Activated CD8-positive, alpha-beta T cell treated with anti-CD3 and anti-CD28 coated beads, Interleukin-2, amount 10 ng/mL, durations not matched to agents 7 days and 5 days (primary cell): Measurements from ENCODE around the gene CHCHD3. TPM values are rescaled to one million over a fixed set of nuclear protein-coding genes. Genes with fewer than 3 reads are reported as not detected.
"Not testable (repeated sequence)": the region's sequence is repeated elsewhere in the genome, so short reads cannot be mapped to it uniquely, and the experiment has no call there.

Experiments used
- ATAC-seq: fragments of 150-1000 bp; cut with Tn5 transposase; one replicate; pipeline ENCODE4 v1.10.0; 2021; ENCODE audit warnings: moderate library complexity
- CTCF ChIA-PET: fragments of 350-600 bp; sonication (Branson Sonifier 250); formaldehyde crosslinking; loops from one replicate; lab custom pipeline; 2021; ENCODE audit warnings: antibody characterized with exemption; lab: Charles Lee
- POLR2A ChIA-PET: fragments of 350-600 bp; sonication (Branson Sonifier 250); formaldehyde crosslinking; loops from one replicate; lab custom pipeline; 2021; ENCODE audit warnings: antibody characterized with exemption; lab: Charles Lee
- DNase-seq: peaks from one replicate; pipeline ENCODE4 v3.0.0-alpha.2; 2020
- H3K27ac Mint-ChIP-seq: one replicate; pipeline ENCODE4 v1.8.0; 2021; ENCODE audit warnings: mild to moderate bottlenecking, mixed read lengths
- H3K27me3 Mint-ChIP-seq: one replicate; pipeline ENCODE4 v1.8.0; 2021; ENCODE audit warnings: low read depth, mixed read lengths
- H3K36me3 Mint-ChIP-seq: one replicate; pipeline ENCODE4 v1.8.0; 2021; ENCODE audit warnings: low read depth, mixed read lengths
- H3K4me1 Mint-ChIP-seq: one replicate; pipeline ENCODE4 v1.8.0; 2021; ENCODE audit warnings: low read depth, mixed read lengths
- H3K4me3 Mint-ChIP-seq: one replicate; pipeline ENCODE4 v1.8.0; 2021; ENCODE audit warnings: mild to moderate bottlenecking, mixed read lengths
- H3K9me3 Mint-ChIP-seq: one replicate; pipeline ENCODE4 v1.8.0; 2022; ENCODE audit warnings: mixed read lengths; ENCODE audit not compliant: insufficient read depth
- total RNA-seq, 2 experiments: library from RNA; stranded (reverse); gene quantifications; one replicate each; pipeline ENCODE4 v1.2.3, GENCODE V29; 2021

CHCHD3 gene
- total RNA-seq, 2 experiments from 2014 or later, result 60.1 to 62.5 TPM

DNA sequence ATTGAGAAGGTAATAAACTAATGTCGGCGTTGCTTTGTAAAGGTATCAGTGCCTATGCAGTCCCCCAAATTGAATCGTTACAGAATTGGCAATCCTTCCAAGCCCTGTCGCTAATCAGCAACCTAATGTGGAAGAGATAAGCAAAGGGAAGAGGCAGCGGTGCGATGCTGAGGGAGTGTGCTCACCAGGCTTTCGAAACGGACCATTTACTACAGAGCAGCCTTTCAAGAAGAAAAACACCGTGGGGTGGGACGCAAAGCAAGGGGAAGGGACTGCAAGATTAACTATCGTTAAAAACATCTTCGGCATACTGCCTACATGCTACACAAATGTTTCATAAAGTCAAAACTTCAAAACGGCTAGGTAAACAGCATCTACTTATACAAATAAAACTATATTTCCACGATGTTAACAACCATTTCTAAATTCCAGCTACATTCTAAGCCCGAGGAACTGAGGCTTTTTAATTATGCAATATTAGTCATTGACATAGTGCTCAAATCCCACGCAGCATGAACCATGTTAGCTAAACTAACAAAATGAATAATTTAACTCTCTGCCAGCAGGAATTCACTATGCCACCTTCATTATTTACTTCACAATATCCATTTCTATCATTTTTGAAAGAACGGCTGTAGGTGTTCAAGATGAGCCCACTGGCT is 85.2 kb downstream of the CHCHD3 start:
- Mint-ChIP-seq H3K27ac (no peak overlapping the region), H3K4me3 (no peak overlapping the region), H3K4me1 (no peaks in the 10 kb centered on the region), H3K36me3 (peaks cover 2% of the 10 kb centered on the region), H3K9me3 (no peaks in the 10 kb centered on the region), H3K27me3 (no peaks in the 10 kb centered on the region)
- POLR2A ChIA-PET, result no interaction called here
- no peak for DNase-seq
- no peak for ATAC-seq
- CTCF ChIA-PET, result no interaction called here

DNA sequence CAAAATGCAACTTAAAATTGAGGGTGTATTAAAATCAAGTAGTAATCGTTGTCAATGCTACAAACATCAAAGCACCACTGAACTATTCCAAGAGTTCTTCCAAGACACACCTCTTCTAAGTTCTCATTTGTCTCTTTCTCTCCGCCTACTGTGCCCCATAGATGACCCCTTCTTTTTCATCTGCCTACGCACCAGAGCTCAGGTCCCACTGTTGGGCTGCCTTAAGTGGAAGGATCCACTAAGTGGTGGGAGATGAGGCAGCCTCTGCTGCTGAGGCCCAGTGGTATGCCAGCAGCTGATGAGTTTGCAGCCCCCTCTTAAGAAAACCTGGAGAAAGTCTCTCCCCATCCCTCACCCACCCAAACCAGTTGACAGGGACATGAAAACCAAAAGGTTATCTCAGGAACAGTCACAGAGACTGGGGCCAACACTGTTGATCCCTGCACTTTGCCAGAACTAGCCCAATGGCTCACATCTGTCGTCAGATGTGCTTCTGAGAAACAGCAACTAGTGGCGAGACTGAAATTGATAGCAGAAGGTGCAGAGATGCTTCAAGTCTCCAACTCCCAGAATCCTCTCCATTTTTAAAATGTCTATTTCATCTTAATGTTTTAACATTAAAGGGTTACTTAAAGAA is 88.4 kb downstream of the CHCHD3 start:
- DNase-seq (no peak), ATAC-seq (no peak)
- Mint-ChIP-seq H3K27ac (no peak overlapping the region), H3K4me3 (no peak overlapping the region), H3K36me3 (peaks cover 3% of the 10 kb centered on the region), H3K27me3 (no peaks in the 10 kb centered on the region), H3K4me1 (no peaks in the 10 kb centered on the region), H3K9me3 (no peaks in the 10 kb centered on the region)
- CTCF ChIA-PET, result no interaction called here
- POLR2A ChIA-PET, result no interaction called here

- peaks cover 7% of the 10 kb centered on the region for H3K9me3 Mint-ChIP-seq
- H3K27ac Mint-ChIP-seq, result no peak overlapping the region
- ChIA-PET POLR2A (no interaction called here), CTCF (interaction anchor here (0.8 kb wide), 1 partner anchor 9 kb away, joined by 4 read pairs; no protein-coding TSS in a partner anchor)
- ATAC-seq, result no peak
- H3K4me3 Mint-ChIP-seq, result no peak overlapping the region
- no peak for DNase-seq
- peaks cover 8% of the 10 kb centered on the region for H3K36me3 Mint-ChIP-seq
- no peaks in the 10 kb centered on the region for H3K4me1 Mint-ChIP-seq
- no peaks in the 10 kb centered on the region for H3K27me3 Mint-ChIP-seq
These were observed 90.0 kb downstream of the CHCHD3 start for GRCh38 chr7:132991615-132992587.

DNA sequence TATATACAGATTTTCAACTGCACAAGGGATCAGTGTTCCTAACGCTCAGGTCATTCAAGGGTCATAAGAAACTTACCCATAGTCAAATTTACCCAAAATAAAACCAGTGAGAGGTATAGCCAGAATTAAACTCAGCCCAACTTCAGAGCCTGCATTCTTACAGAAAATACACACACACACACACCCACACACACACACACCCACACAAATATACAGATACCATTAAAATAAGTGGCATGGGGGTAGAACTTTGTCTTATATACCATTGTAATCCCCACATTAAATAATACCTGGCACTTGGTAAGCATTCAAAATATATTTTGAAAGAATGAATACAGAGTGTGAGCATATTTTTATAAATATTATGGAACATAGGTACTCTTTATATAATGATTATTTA is 93.8 kb downstream of the CHCHD3 start:
- H3K9me3 Mint-ChIP-seq, result peaks cover 8% of the 10 kb centered on the region
- no peak overlapping the region for H3K4me3 Mint-ChIP-seq
- POLR2A ChIA-PET, result no interaction called here
- no peak overlapping the region for H3K27ac Mint-ChIP-seq
- peaks cover 10% of the 10 kb centered on the region for H3K36me3 Mint-ChIP-seq
- no peaks in the 10 kb centered on the region for H3K4me1 Mint-ChIP-seq
- ATAC-seq (no peak), DNase-seq (no peak)
- H3K27me3 Mint-ChIP-seq, result no peaks in the 10 kb centered on the region
- CTCF ChIA-PET, result no interaction called here

DNA sequence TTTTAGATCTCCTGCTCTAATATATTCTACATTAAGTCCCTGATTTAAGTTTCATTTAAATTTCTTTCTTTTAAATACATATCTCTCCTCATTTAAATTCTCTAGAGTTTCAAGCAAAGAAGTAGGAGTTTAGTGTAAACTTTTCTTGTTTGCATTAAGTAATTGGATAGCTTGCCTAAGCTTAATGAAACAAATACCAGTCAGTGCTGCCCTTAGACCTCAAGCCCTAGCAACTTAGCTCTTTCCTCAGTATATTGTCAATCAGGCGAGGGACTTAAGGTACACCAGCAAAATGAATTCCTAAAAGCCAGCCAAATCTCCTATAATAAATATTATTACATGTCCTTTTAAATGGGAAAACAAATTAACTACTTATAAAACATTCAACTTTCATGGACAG is 101.5 kb downstream of the CHCHD3 start:
- Mint-ChIP-seq H3K4me3 (no peak overlapping the region), H3K4me1 (peaks cover 5% of the 10 kb centered on the region), H3K27me3 (no peaks in the 10 kb centered on the region), H3K9me3 (no peaks in the 10 kb centered on the region), H3K27ac (no peak overlapping the region), H3K36me3 (peaks cover 4% of the 10 kb centered on the region)
- POLR2A ChIA-PET, result interaction anchor here (0.6 kb wide), 1 partner anchor 1737 kb away, joined by 4 read pairs; no protein-coding TSS in a partner anchor
- ATAC-seq, result no peak
- DNase-seq, result no peak
- CTCF ChIA-PET, result no interaction called here

DNA sequence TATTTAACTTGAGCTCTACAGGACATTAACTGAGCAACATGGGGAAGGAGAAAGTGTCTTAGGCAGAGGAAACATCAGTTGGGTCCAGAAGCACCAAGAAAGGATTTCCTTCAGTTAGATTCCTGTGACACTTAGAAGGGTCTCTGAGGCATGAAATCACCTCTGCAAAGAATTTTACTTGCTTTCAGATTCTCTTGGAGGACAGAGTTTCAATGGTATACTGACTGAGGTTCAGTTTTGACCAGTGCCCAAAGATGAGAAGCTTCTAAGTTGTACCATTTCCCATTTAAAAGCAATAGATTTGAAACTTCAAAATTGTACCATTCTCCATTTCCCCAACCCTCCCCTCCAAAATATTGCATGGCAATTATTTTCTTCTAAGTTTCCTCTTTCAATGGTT is 102.4 kb downstream of the CHCHD3 start:
- ChIA-PET POLR2A (no interaction called here), CTCF (no interaction called here)
- H3K9me3 Mint-ChIP-seq, result no peaks in the 10 kb centered on the region
- no peaks in the 10 kb centered on the region for H3K27me3 Mint-ChIP-seq
- H3K36me3 Mint-ChIP-seq, result peaks cover 7% of the 10 kb centered on the region
- ATAC-seq (no peak), DNase-seq (no peak)
- no peak overlapping the region for H3K27ac Mint-ChIP-seq
- no peak overlapping the region for H3K4me3 Mint-ChIP-seq
- peaks cover 5% of the 10 kb centered on the region for H3K4me1 Mint-ChIP-seq

DNA sequence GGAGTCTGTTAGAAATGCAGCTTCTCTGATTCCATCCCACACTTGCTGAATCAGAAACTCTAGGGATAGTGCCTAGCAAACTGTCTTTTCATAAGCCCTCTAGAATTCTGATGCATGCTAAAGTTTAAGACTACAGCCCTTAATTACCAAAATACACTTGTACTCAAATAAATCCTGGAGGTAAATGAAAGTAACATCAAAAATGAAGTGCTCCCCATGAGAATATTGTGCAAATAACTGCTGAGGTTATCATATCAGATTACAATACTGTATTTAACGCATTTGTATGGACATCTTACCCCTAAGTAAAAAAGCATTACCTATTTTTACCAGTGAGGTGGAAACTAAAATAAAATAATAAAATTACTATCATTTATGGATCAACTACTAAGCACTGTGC is 104.7 kb downstream of the CHCHD3 start:
- Mint-ChIP-seq H3K4me3 (no peak overlapping the region), H3K27ac (no peak overlapping the region), H3K27me3 (no peaks in the 10 kb centered on the region), H3K9me3 (no peaks in the 10 kb centered on the region), H3K4me1 (peaks cover 5% of the 10 kb centered on the region), H3K36me3 (peaks cover 19% of the 10 kb centered on the region)
- POLR2A ChIA-PET, result no interaction called here
- CTCF ChIA-PET, result no interaction called here
- ATAC-seq, result no peak
- no peak for DNase-seq

DNA sequence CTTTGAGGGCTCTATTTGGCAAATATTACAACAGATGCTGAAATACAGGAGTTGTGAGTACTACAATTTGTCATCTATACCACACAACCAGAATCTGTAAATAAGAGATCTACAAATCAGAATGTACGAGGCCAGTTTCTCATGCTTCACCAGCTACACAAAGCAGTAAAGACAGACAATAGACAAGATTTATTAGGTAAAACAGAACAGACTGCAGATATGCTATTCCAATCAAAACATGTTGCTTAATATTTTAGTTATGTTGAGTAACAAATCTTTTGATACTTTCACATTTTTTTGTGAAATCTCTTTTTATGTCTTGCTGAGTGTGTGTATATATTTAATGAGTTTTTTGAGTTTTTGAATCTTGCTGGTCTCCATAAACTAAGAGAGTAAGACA is 109.1 kb downstream of the CHCHD3 start:
- ATAC-seq (no peak), DNase-seq (no peak)
- peaks cover 5% of the 10 kb centered on the region for H3K4me1 Mint-ChIP-seq
- peaks cover 19% of the 10 kb centered on the region for H3K36me3 Mint-ChIP-seq
- POLR2A ChIA-PET, result no interaction called here
- no peak overlapping the region for H3K27ac Mint-ChIP-seq
- H3K4me3 Mint-ChIP-seq, result no peak overlapping the region
- no peaks in the 10 kb centered on the region for H3K27me3 Mint-ChIP-seq
- CTCF ChIA-PET, result no interaction called here
- H3K9me3 Mint-ChIP-seq, result no peaks in the 10 kb centered on the region

- ATAC-seq (no peak), DNase-seq (no peak)
- H3K27me3 Mint-ChIP-seq, result no peaks in the 10 kb centered on the region
- H3K9me3 Mint-ChIP-seq, result no peaks in the 10 kb centered on the region
- CTCF ChIA-PET, result no interaction called here
- no peak overlapping the region for H3K27ac Mint-ChIP-seq
- POLR2A ChIA-PET, result no interaction called here
- H3K4me3 Mint-ChIP-seq, result no peak overlapping the region
- peaks cover 19% of the 10 kb centered on the region for H3K36me3 Mint-ChIP-seq
- no peaks in the 10 kb centered on the region for H3K4me1 Mint-ChIP-seq
These were observed 111.6 kb downstream of the CHCHD3 start for GRCh38 chr7:132970257-132970656.

DNA sequence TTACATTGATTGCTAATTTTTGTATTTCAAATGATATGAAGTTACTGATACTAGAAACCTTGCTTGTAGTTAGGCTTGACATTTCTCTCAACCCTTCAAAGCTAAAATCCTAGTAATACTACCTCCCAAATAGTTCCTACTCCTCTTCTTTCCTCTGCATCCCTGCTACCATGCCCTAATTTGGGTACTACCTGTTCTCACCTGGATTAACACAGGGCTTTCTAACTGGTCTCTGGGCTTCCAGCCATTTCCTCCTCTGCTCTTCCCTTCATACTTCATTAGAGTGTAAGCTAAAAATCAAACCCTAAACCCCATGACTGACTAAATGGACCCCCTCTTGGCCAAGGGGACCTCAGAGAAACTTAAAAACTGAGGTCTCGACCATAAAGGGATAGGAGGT is 112.4 kb downstream of the CHCHD3 start:
- POLR2A ChIA-PET, result no interaction called here
- Mint-ChIP-seq H3K4me3 (no peak overlapping the region), H3K27me3 (no peaks in the 10 kb centered on the region), H3K36me3 (peaks cover 16% of the 10 kb centered on the region), H3K4me1 (no peaks in the 10 kb centered on the region), H3K27ac (no peak overlapping the region), H3K9me3 (no peaks in the 10 kb centered on the region)
- ATAC-seq (no peak), DNase-seq (no peak)
- CTCF ChIA-PET, result no interaction called here

DNA sequence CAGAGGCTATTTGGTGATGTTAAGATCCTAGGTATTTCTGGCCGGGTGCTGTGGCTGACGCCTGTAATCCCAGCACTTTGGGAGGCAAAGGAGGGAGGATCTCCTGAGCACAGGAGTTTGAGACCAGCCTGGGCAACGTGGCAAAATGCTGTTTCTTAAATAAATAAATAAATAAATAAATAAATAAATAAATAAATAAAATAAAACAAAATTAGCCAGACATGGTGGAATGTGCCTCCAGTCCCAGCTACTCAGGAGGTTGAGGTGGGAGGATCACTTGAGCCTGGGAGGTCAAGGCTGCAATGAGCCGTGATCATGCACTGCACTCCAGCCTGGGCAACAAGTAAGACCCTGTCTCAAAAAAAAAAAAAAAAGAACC is 114.4 kb downstream of the CHCHD3 start:
- POLR2A ChIA-PET, ATAC-seq, H3K36me3 Mint-ChIP-seq, DNase-seq, H3K27ac Mint-ChIP-seq, H3K9me3 Mint-ChIP-seq, CTCF ChIA-PET, H3K27me3 Mint-ChIP-seq, H3K4me1 Mint-ChIP-seq, H3K4me3 Mint-ChIP-seq: not testable (repeated sequence)
